NT2/D1 (cell line): Measurements from ENCODE around the gene GABRA6.

Experiments used
- SUZ12 ChIP-seq: IDR thresholded peaks from 2 replicates; pipeline ENCODE4 v1.6.1; 2011; ENCODE audit not compliant: insufficient read length, insufficient read depth; ENCODE audit errors: extremely low read depth
- YY1 ChIP-seq: IDR thresholded peaks from 2 replicates; pipeline ENCODE4 v1.6.1; 2011; ENCODE audit not compliant: insufficient read length, insufficient read depth

DNA sequence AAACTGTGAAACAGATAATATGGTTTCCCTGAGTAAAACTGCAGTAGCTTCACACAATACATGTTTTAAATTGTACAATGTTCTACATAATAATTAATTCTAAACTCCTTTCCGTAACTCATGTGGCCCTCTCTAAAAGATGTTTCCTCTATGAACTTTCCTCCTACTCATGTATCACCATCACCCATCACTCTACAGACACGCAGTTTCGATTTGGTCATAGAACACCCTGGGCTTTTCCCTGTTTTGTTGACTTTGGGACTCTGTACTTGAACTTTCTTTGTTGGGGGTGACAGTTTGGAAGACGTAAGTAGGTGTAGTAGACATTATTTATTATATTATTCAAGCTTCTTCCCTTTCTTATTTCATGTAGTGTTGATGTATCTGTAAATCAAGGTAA is 44.1 kb upstream of the GABRA6 start:
- TF ChIP-seq YY1 = no peak
- TF ChIP-seq SUZ12 = no peak
